ENCODE results near the gene JAKMIP1. TPM values are rescaled to one million over a fixed set of nuclear protein-coding genes. Genes with fewer than 3 reads are reported as not detected.
A peak's percentile ranks its signal among the peaks of the same experiment; 100 is the strongest.

Gene JAKMIP1
- total RNA-seq, 2 experiments from 2014 or later, result 2.0 to 2.1 TPM

- TF ChIP-seq CTCF (IDR thresholded peaks at IDR 0.05), result no peak
- Mint-ChIP-seq H3K27me3 (peaks cover 22% of the 10 kb centered on the region), H3K4me3 (no peak overlapping the region), H3K9me3 (no peaks in the 10 kb centered on the region), H3K4me1 (ENCODE audit: low read depth) (no peaks in the 10 kb centered on the region), H3K27ac (no peak overlapping the region), H3K36me3 (ENCODE audit: low read depth) (no peaks in the 10 kb centered on the region)
- Histone ChIP-seq H3K36me3 (ENCODE audit: insufficient read depth, low read length) (no peaks in the 10 kb centered on the region), H3K4me1 (ENCODE audit: insufficient read depth, low read length) (no peaks in the 10 kb centered on the region), H3K27ac (ENCODE audit: low read depth in 1 of 2, low read length in 2 of 2) (no peak overlapping the region), H3K9me3 (ENCODE audit: control insufficient read depth in 1 of 2, insufficient read depth in 1 of 2, low read length in 2 of 2) (peaks cover 0 to 8% of the 10 kb centered on the region in 2 experiments), H3K4me3 (ENCODE audit: low read length) (no peak overlapping the region), H3K27me3 (ENCODE audit: control insufficient read depth in 1 of 2, insufficient read depth in 2 of 2, low read length in 2 of 2) (no peaks in the 10 kb centered on the region)
- ChIA-PET POLR2A (no interaction called here), CTCF (no interaction called here)
- no peak for ATAC-seq (ENCODE audit: poor library complexity)
- intact Hi-C loops (cut with DNase I, micrococcal nuclease), result no loop called here
- DNase-seq, result no peak
Measured at GRCh38 chr4:6116696-6117285, 83.6 kb downstream of the JAKMIP1 start.

GRCh38 chr4:6115746-6116586 is 84.4 kb downstream of the JAKMIP1 start:
- no peaks in the 10 kb centered on the region for H3K4me1 Mint-ChIP-seq (ENCODE audit: low read depth)
- no peak for TF ChIP-seq CTCF (IDR thresholded peaks at IDR 0.05)
- H3K27me3 Mint-ChIP-seq, result peaks cover 22% of the 10 kb centered on the region
- Histone ChIP-seq H3K4me3 (ENCODE audit: low read length) (no peak overlapping the region), H3K4me1 (ENCODE audit: insufficient read depth, low read length) (no peaks in the 10 kb centered on the region), H3K36me3 (ENCODE audit: insufficient read depth, low read length) (no peaks in the 10 kb centered on the region), H3K27ac (ENCODE audit: low read depth in 1 of 2, low read length in 2 of 2) (no peak overlapping the region), H3K9me3 (ENCODE audit: control insufficient read depth in 1 of 2, insufficient read depth in 1 of 2, low read length in 2 of 2) (peaks cover 0 to 8% of the 10 kb centered on the region in 2 experiments), H3K27me3 (ENCODE audit: control insufficient read depth in 1 of 2, insufficient read depth in 2 of 2, low read length in 2 of 2) (no peaks in the 10 kb centered on the region)
- intact Hi-C loops (cut with DNase I, micrococcal nuclease), result no loop called here
- ATAC-seq (ENCODE audit: poor library complexity), result no peak
- H3K4me3 Mint-ChIP-seq, result no peak overlapping the region
- H3K9me3 Mint-ChIP-seq, result no peaks in the 10 kb centered on the region
- H3K27ac Mint-ChIP-seq, result no peak overlapping the region
- peak in 1 of 14 experiments; percentile 22 for DNase-seq
- POLR2A ChIA-PET, result no interaction called here
- CTCF ChIA-PET, result no interaction called here
- no peaks in the 10 kb centered on the region for H3K36me3 Mint-ChIP-seq (ENCODE audit: low read depth)

- ChIA-PET CTCF (no interaction called here), POLR2A (no interaction called here)
- Histone ChIP-seq H3K27me3 (ENCODE audit: control insufficient read depth in 1 of 2, insufficient read depth in 2 of 2, low read length in 2 of 2) (no peaks in the 10 kb centered on the region), H3K9me3 (ENCODE audit: control insufficient read depth in 1 of 2, insufficient read depth in 1 of 2, low read length in 2 of 2) (peaks cover 0 to 8% of the 10 kb centered on the region in 2 experiments), H3K4me1 (ENCODE audit: insufficient read depth, low read length) (no peaks in the 10 kb centered on the region), H3K27ac (ENCODE audit: low read depth in 1 of 2, low read length in 2 of 2) (no peak overlapping the region), H3K36me3 (ENCODE audit: insufficient read depth, low read length) (no peaks in the 10 kb centered on the region), H3K4me3 (ENCODE audit: low read length) (no peak overlapping the region)
- Mint-ChIP-seq H3K27me3 (peaks cover 22% of the 10 kb centered on the region), H3K4me3 (no peak overlapping the region), H3K27ac (no peak overlapping the region), H3K9me3 (no peaks in the 10 kb centered on the region), H3K36me3 (ENCODE audit: low read depth) (no peaks in the 10 kb centered on the region), H3K4me1 (ENCODE audit: low read depth) (no peaks in the 10 kb centered on the region)
- ATAC-seq (ENCODE audit: poor library complexity) (no peak), DNase-seq (no peak)
- intact Hi-C loops (cut with DNase I, micrococcal nuclease), result no loop called here
- no peak for TF ChIP-seq CTCF (IDR thresholded peaks at IDR 0.05)
Measured at GRCh38 chr4:6115342-6115741, 85.0 kb downstream of the JAKMIP1 start.
